ENCODE results near the gene HSPA2. TPM values are rescaled to one million over a fixed set of nuclear protein-coding genes. Genes with fewer than 3 reads are reported as not detected.

Gene HSPA2
- total RNA-seq, 1 experiment from 2014 or later, result 30.2 TPM

- TF ChIP-seq FOXP4 (CRISPR knock-in tag; IDR thresholded peaks at IDR 0.05), result no peak
- no peak for TF ChIP-seq JAZF1 (CRISPR knock-in tag; IDR thresholded peaks at IDR 0.05)
- no peak for TF ChIP-seq ZNF121 (CRISPR knock-in tag; IDR thresholded peaks at IDR 0.05)
- TF ChIP-seq ZNF671 (CRISPR knock-in tag; IDR thresholded peaks at IDR 0.05), result no peak
- no peak for TF ChIP-seq FOXK1 (CRISPR knock-in tag; IDR thresholded peaks at IDR 0.05)
- TF ChIP-seq ZNF396 (CRISPR knock-in tag; IDR thresholded peaks at IDR 0.05; ENCODE audit: borderline replicate concordance), result no peak
- TF ChIP-seq GTF2I (CRISPR knock-in tag; conservative IDR thresholded peaks at IDR 0.05), result no peak
- TF ChIP-seq AFF4 (CRISPR knock-in tag; IDR thresholded peaks at IDR 0.05; ENCODE audit: borderline replicate concordance), result 0 out of 2 replicates have a peak, but pooled peaks have one; percentile 55
- no peak for TF ChIP-seq ZNF425 (CRISPR knock-in tag; conservative IDR thresholded peaks at IDR 0.05)
- 0 out of 2 replicates have a peak, but pooled peaks have one; percentile 58 for TF ChIP-seq E2F1 (CRISPR knock-in tag; IDR thresholded peaks at IDR 0.05)
- no peak for TF ChIP-seq ZNF281 (CRISPR knock-in tag; IDR thresholded peaks at IDR 0.05)
- no peak for TF ChIP-seq ZMAT4 (CRISPR knock-in tag; IDR thresholded peaks at IDR 0.05)
- peak; percentile 67; the same call in 1 of the 2 replicates for TF ChIP-seq HMGXB4 (CRISPR knock-in tag; IDR thresholded peaks at IDR 0.05)
- no peak for TF ChIP-seq NFATC4 (CRISPR knock-in tag; IDR thresholded peaks at IDR 0.05)
- TF ChIP-seq IRF2 (CRISPR knock-in tag; IDR thresholded peaks at IDR 0.05; ENCODE audit: borderline replicate concordance, low read depth), result no peak
- no peak for TF ChIP-seq HMGA2 (CRISPR knock-in tag; IDR thresholded peaks at IDR 0.05)
- TF ChIP-seq ESRRA (CRISPR knock-in tag; IDR thresholded peaks at IDR 0.05; ENCODE audit: borderline replicate concordance), result 0 out of 2 replicates have a peak, but pooled peaks have one; percentile 32
- TF ChIP-seq FOXP1 (CRISPR knock-in tag; IDR thresholded peaks at IDR 0.05; ENCODE audit: borderline replicate concordance), result peak; percentile 55; the same call in 1 of the 2 replicates
- no peak for TF ChIP-seq ZNF416 (CRISPR knock-in tag; IDR thresholded peaks at IDR 0.05)
- no peak for TF ChIP-seq TCF7 (CRISPR knock-in tag; IDR thresholded peaks at IDR 0.05; ENCODE audit: low read depth)
- no peak for TF ChIP-seq CTCF (IDR thresholded peaks at IDR 0.05)
Measured at GRCh38 chr14:64549791-64550620, 9.5 kb downstream of the HSPA2 start, which contains the start of gene PPP1R36 (continued).
